Measurements from ENCODE around the gene EVA1A. TPM values are rescaled to one million over a fixed set of nuclear protein-coding genes. Genes with fewer than 3 reads are reported as not detected.

EVA1A gene, protein sequence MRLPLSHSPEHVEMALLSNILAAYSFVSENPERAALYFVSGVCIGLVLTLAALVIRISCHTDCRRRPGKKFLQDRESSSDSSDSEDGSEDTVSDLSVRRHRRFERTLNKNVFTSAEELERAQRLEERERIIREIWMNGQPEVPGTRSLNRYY
- total RNA-seq (not detected), polyA plus RNA-seq (not detected)

DNA sequence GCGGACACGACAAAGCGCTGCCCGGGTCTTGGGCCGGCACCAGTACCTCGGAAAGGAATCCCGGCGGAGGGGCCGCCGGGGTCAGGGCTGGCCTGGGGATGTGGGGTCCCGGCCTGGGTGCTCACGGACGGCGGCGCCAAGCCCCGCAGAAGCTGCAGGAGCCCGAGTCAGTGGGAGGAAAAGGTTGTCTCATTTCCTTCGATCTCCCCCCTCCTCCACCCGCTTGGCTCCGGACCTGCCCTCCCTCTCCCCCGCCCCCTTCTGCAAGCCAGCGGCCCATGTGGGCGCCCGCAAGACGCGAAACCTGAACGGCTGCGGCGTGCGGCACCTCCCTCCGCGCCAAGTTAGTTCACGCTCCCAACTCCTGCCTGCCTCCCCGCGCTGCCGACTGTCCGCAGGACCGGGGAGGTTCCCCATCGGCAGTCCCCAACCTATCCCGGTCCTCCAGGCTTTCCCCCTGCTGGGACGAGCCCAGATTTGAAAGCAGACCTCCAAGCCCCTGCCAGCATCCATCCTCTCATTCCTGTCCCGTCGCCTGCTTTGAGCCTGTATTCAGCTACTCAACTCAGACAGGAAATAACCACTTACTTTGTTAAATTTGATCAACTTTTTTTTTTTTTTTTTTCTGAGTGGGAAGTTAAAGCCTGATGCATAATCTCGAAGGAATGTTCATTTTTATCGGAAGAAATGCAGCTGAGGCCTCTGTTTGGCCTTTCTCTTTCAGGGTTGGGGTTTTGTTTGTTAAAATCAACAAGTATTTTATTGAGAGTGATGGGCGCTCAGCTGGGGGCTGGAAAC lies at the start of gene EVA1A:
Gene EVA1A (minus strand): TSS at position 172 of the 798 bp plus-strand sequence. CDS start 42,799 bp downstream, outside the sequence.
- POLR2A ChIA-PET (ENCODE audit: partially characterized antibody), result no interaction called here
- Histone ChIP-seq H3K36me3 (ENCODE audit: insufficient read depth, low read length) (no peaks in the 10 kb centered on the region), H3K27ac (ENCODE audit: low read depth, low read length) (no peak within 1 kb of the TSS), H3K4me1 (ENCODE audit: insufficient read depth, low read length) (no peaks in the 10 kb centered on the region), H3K4me3 (ENCODE audit: low read length in 2 of 2) (no peak within 1 kb of the TSS), H3K27me3 (ENCODE audit: insufficient read depth, low read length) (no peaks in the 10 kb centered on the region), H3K9me3 (ENCODE audit: control insufficient read depth in 1 of 2, low read length in 2 of 2) (no peaks in the 10 kb centered on the region)
- no peaks in the 10 kb centered on the region for H3K36me3 Mint-ChIP-seq
- H3K4me3 Mint-ChIP-seq, result peak within 1 kb of the TSS; percentile 1 to 82 (median 61)
- intact Hi-C loops (cut with micrococcal nuclease), result no loop called here
- H3K9me3 Mint-ChIP-seq, result no peaks in the 10 kb centered on the region
- H3K4me1 Mint-ChIP-seq, result peaks cover 9 to 13% (median 11%) of the 10 kb centered on the region in 4 donors
- DNase-seq, result no peak
- no peak within 1 kb of the TSS for H3K27ac Mint-ChIP-seq
- CTCF ChIA-PET (ENCODE audit: partially characterized antibody), result interaction anchor here (2.5 kb wide), 1 partner anchor 48 kb away, joined by 8 read pairs; no protein-coding TSS in a partner anchor
- peaks cover 27 to 44% of the 10 kb centered on the region in 2 donors for H3K27me3 Mint-ChIP-seq

DNA sequence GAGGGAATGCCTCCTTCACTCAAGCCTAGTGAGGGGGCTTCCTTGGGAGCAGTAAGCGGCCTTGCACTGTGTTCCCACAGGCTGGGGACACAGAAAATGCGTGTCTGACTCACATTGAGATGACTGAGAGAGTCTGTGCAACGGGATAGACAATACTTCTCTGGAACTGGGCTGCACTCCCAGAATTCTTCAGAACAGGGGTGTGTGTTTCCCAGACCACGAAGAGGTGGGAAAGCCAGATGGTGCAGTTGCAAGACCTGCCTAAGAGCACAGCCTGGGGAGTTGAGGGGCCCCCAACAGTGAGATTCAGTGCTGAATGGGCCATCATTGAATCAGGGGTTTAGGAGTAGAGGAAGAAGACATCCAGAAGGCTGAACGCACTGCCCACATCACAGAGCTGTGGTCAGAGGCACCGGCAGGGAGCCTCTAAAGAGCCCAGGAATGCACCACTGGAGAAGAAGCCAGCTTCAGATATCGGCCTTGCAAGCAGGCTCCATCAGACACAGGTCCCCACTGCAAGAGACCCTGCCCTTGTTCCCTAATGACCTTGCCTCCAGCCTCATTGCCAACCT lies 49.3 kb upstream of the EVA1A start:
- Histone ChIP-seq H3K36me3 (ENCODE audit: insufficient read depth, low read length) (no peaks in the 10 kb centered on the region), H3K4me1 (ENCODE audit: insufficient read depth, low read length) (peaks cover 5% of the 10 kb centered on the region), H3K27me3 (ENCODE audit: insufficient read depth, low read length) (peaks cover 11% of the 10 kb centered on the region), H3K9me3 (ENCODE audit: control insufficient read depth in 1 of 2, low read length in 2 of 2) (no peaks in the 10 kb centered on the region), H3K27ac (ENCODE audit: low read depth, low read length) (no peak overlapping the region), H3K4me3 (ENCODE audit: low read length in 2 of 2) (no peak overlapping the region)
- Mint-ChIP-seq H3K4me1 (peaks cover 0 to 3% (median 0%) of the 10 kb centered on the region in 4 donors), H3K27ac (no peak overlapping the region), H3K27me3 (peaks cover 32 to 47% of the 10 kb centered on the region in 2 donors), H3K9me3 (peaks cover 0 to 1% (median 0%) of the 10 kb centered on the region in 8 donors), H3K4me3 (no peak overlapping the region), H3K36me3 (no peaks in the 10 kb centered on the region)
- intact Hi-C loops (cut with micrococcal nuclease), result loop anchor here (1.0 to 5.0 kb wide), 2 partner anchors 543 to 691 kb away; no protein-coding TSS in a partner anchor
- DNase-seq, result no peak
- ChIA-PET CTCF (ENCODE audit: partially characterized antibody) (interaction anchor here (0.9 to 3.4 kb wide), 9 partner anchors 9 to 690 kb away, joined by 3 to 24 read pairs (median 14); no protein-coding TSS in a partner anchor), POLR2A (ENCODE audit: partially characterized antibody) (no interaction called here)

DNA sequence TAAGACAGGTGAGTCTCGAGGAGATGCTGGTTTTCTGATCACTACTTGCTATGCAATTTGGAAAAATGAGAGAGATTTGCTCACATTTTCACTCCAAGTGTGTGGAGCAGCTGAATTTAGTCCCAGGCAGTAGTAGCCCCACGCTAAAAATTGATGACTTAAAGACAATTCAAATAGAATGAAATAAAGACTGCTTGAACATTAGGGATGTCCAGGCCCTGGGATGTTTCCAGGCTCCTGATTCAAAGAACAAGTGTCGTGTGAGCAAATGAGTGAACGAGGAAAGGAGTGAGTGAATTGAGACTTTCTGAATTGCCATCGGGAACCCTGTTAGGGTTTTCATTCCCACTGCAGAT lies 48.6 kb upstream of the EVA1A start:
- ChIA-PET POLR2A (ENCODE audit: partially characterized antibody) (no interaction called here), CTCF (ENCODE audit: partially characterized antibody) (interaction anchor here (0.7 to 3.4 kb wide), 14 partner anchors 9 to 690 kb away, joined by 3 to 24 read pairs (median 10); partner anchors contain the start of gene MRPL19)
- no peak overlapping the region for H3K4me3 Mint-ChIP-seq
- no peaks in the 10 kb centered on the region for H3K36me3 ChIP-seq (ENCODE audit: insufficient read depth, low read length)
- intact Hi-C loops (cut with micrococcal nuclease), result loop anchor here (1.0 to 5.0 kb wide), 2 partner anchors 542 to 690 kb away; no protein-coding TSS in a partner anchor
- peaks cover 0 to 3% (median 0%) of the 10 kb centered on the region in 4 donors for H3K4me1 Mint-ChIP-seq
- peak overlapping the region in 1 of 7 donors; percentile 67 for H3K27ac Mint-ChIP-seq
- H3K27me3 Mint-ChIP-seq, result peaks cover 35 to 49% of the 10 kb centered on the region in 2 donors
- no peak overlapping the region for H3K27ac ChIP-seq (ENCODE audit: low read depth, low read length)
- H3K27me3 ChIP-seq (ENCODE audit: insufficient read depth, low read length), result peaks cover 11% of the 10 kb centered on the region
- no peaks in the 10 kb centered on the region for H3K9me3 ChIP-seq (ENCODE audit: control insufficient read depth in 1 of 2, low read length in 2 of 2)
- peaks cover 0 to 1% (median 0%) of the 10 kb centered on the region in 8 donors for H3K9me3 Mint-ChIP-seq
- no peaks in the 10 kb centered on the region for H3K36me3 Mint-ChIP-seq
- no peak for DNase-seq
- peaks cover 5% of the 10 kb centered on the region for H3K4me1 ChIP-seq (ENCODE audit: insufficient read depth, low read length)
- H3K4me3 ChIP-seq (ENCODE audit: low read length in 2 of 2), result no peak overlapping the region

DNA sequence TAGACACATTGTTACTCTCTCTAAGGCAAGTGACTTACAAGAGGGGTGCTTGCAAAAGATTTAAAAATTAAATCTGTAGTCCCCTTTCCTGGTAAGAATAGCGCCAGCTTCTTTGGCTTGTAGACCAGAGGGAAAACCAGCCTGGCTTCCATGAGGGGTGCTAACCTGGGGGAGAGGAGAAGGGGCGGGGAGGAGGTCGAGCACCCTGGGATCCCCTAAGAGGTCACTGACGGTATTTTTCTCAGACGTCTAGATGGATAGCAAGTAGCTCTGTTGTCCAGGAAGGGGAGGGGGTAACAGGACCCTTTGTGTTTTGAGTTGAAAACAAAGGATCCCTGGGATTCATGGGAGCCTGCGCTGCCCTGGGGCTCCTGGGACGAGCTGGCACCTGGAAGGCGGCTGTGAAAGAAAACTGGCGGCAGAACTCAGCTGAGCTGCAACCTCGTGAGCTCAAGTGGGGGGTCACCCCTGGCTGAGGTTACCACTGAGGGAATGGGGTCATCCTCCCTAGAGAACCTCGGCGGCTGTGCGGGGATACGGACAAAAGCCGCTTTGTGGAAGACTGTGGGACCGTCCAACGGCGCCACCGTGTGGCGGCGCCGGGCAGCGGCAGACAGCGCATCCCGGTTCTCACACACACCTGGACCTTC lies 48.1 kb upstream of the EVA1A start:
- POLR2A ChIA-PET (ENCODE audit: partially characterized antibody), result no interaction called here
- intact Hi-C loops (cut with micrococcal nuclease), result loop anchor here (1.0 to 5.0 kb wide), 2 partner anchors 542 to 690 kb away; no protein-coding TSS in a partner anchor
- H3K4me3 Mint-ChIP-seq, result peak overlapping the region in 3 of 8 donors; percentile 12 to 42 (median 36)

DNA sequence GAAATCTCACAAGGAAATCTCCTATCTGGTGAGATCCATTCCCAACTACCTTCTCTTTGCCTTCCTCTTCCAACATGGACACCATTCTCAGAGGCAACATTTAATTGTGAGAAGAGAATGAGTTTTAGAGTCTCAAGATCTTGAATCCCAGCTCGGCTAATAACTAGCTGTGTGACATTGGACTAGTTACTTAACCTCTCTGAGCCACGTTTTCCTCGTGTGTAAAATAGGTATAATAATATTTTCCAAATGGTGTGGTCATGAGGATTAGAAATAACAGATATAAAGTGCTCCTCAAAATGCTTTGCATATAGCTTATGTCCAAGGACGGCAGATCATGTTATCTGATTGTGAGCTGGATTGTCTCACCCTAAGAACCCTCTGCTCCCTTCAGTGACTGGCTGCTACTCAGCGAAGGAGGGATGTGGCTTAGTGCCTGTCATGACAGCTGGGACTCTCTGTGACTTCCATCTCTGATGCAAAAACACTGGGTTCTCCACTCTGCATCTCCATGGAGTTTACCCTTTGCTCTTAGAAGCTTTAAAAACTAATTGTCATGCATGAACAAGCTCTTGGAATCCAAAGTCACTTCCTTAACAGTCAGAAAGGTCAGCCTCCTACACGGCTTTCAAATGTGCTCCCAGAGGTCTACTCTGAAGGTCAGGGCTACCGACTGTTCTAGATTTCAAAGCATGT lies 47.4 kb upstream of the EVA1A start:
- no peaks in the 10 kb centered on the region for H3K9me3 ChIP-seq (ENCODE audit: control insufficient read depth in 1 of 2, low read length in 2 of 2)
- Mint-ChIP-seq H3K4me1 (peaks cover 0 to 3% (median 0%) of the 10 kb centered on the region in 4 donors), H3K27me3 (peaks cover 33 to 48% of the 10 kb centered on the region in 2 donors), H3K4me3 (peak overlapping the region in 1 of 8 donors; percentile 12), H3K27ac (no peak overlapping the region), H3K36me3 (no peaks in the 10 kb centered on the region), H3K9me3 (peaks cover 0 to 1% (median 0%) of the 10 kb centered on the region in 8 donors)
- no peak for DNase-seq
- ChIA-PET CTCF (ENCODE audit: partially characterized antibody) (interaction anchor here (0.7 to 3.4 kb wide), 23 partner anchors 8 to 1784 kb away, joined by 3 to 24 read pairs (median 6); no protein-coding TSS in a partner anchor), POLR2A (ENCODE audit: partially characterized antibody) (no interaction called here)
- H3K4me1 ChIP-seq (ENCODE audit: insufficient read depth, low read length), result peaks cover 5% of the 10 kb centered on the region
- no peak overlapping the region for H3K27ac ChIP-seq (ENCODE audit: low read depth, low read length)
- no peaks in the 10 kb centered on the region for H3K36me3 ChIP-seq (ENCODE audit: insufficient read depth, low read length)
- intact Hi-C loops (cut with micrococcal nuclease), result loop anchor here (5.0 kb wide), 1 partner anchor 541 kb away; no protein-coding TSS in a partner anchor
- peaks cover 11% of the 10 kb centered on the region for H3K27me3 ChIP-seq (ENCODE audit: insufficient read depth, low read length)
- H3K4me3 ChIP-seq (ENCODE audit: low read length in 2 of 2), result no peak overlapping the region

More for the DNA sequence above, 48.1 kb upstream of the EVA1A start:
- peaks cover 11% of the 10 kb centered on the region for H3K27me3 ChIP-seq (ENCODE audit: insufficient read depth, low read length)
- DNase-seq, result peak in 4 of 5 donors; percentile 22 to 46 (median 36)
- no peak overlapping the region for H3K4me3 ChIP-seq (ENCODE audit: low read length in 2 of 2)
- no peaks in the 10 kb centered on the region for H3K9me3 ChIP-seq (ENCODE audit: control insufficient read depth in 1 of 2, low read length in 2 of 2)
- H3K4me1 ChIP-seq (ENCODE audit: insufficient read depth, low read length), result peaks cover 5% of the 10 kb centered on the region
- Mint-ChIP-seq H3K36me3 (no peaks in the 10 kb centered on the region), H3K4me1 (peaks cover 0 to 3% (median 0%) of the 10 kb centered on the region in 4 donors), H3K9me3 (peaks cover 0 to 1% (median 0%) of the 10 kb centered on the region in 8 donors), H3K27ac (no peak overlapping the region), H3K27me3 (peaks cover 35 to 48% of the 10 kb centered on the region in 2 donors)
- CTCF ChIA-PET (ENCODE audit: partially characterized antibody), result interaction anchor here (0.7 to 3.4 kb wide), 24 partner anchors 9 to 1784 kb away, joined by 3 to 24 read pairs (median 5); partner anchors contain the start of gene MRPL19
- no peaks in the 10 kb centered on the region for H3K36me3 ChIP-seq (ENCODE audit: insufficient read depth, low read length)
- H3K27ac ChIP-seq (ENCODE audit: low read depth, low read length), result no peak overlapping the region

DNA sequence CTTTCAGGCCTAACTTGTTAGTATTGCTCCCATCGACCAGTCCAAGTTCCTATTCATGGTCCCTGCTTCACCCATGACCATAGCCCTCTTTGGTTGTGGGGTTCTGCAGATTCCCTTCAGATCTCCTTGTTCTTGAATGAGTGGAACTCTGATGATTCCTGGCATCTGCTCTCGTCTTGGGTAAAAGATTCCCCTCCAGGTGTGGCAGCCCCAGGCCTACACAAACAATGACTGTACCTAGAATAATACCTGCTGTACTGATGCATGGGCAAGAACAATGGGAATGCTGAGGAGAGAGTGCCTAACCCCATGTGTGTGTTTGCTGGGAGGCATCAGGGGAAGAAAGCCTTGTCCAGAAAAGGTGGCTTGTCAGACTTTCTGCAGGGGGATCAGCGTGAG lies 46.7 kb upstream of the EVA1A start:
- Mint-ChIP-seq H3K4me3 (no peak overlapping the region), H3K36me3 (no peaks in the 10 kb centered on the region), H3K4me1 (peaks cover 0 to 3% (median 0%) of the 10 kb centered on the region in 4 donors), H3K27me3 (peaks cover 29 to 45% of the 10 kb centered on the region in 2 donors), H3K9me3 (peaks cover 0 to under 1% (median 0%) of the 10 kb centered on the region in 8 donors), H3K27ac (no peak overlapping the region)
- no peak overlapping the region for H3K27ac ChIP-seq (ENCODE audit: low read depth, low read length)
- intact Hi-C loops (cut with micrococcal nuclease), result loop anchor here (5.0 kb wide), 1 partner anchor 540 kb away; no protein-coding TSS in a partner anchor
- no peaks in the 10 kb centered on the region for H3K9me3 ChIP-seq (ENCODE audit: control insufficient read depth in 1 of 2, low read length in 2 of 2)
- no peak for DNase-seq
- ChIA-PET POLR2A (ENCODE audit: partially characterized antibody) (no interaction called here), CTCF (ENCODE audit: partially characterized antibody) (interaction anchor here (1.6 to 1.9 kb wide), 3 partner anchors 11 to 28 kb away, joined by 4 to 14 read pairs (median 8); no protein-coding TSS in a partner anchor)
- no peak overlapping the region for H3K4me3 ChIP-seq (ENCODE audit: low read length in 2 of 2)
- peaks cover 11% of the 10 kb centered on the region for H3K27me3 ChIP-seq (ENCODE audit: insufficient read depth, low read length)
- H3K4me1 ChIP-seq (ENCODE audit: insufficient read depth, low read length), result peaks cover 5% of the 10 kb centered on the region
- no peaks in the 10 kb centered on the region for H3K36me3 ChIP-seq (ENCODE audit: insufficient read depth, low read length)

All from CD4-positive, alpha-beta memory T cell (primary cell).